Measurements from ENCODE around the gene KCNIP4. TPM values are rescaled to one million over a fixed set of nuclear protein-coding genes. Genes with fewer than 3 reads are reported as not detected.

The KCNIP4 gene
- total and polyA plus RNA-seq, 2 donors (not counting 3 experiments of a cell fraction or from before 2014, with no cell fraction given), result not detected

- no peak overlapping the region for H3K27ac ChIP-seq (ENCODE audit: insufficient read depth, low read depth, low read length)
- H3K36me3 ChIP-seq (ENCODE audit: control insufficient read depth in 2 of 2, extremely low read depth in 1 of 2, insufficient read depth in 2 of 2, low read length in 2 of 2), result no peaks in the 10 kb centered on the region
- ChIA-PET CTCF (no interaction called here), POLR2A (no interaction called here)
- H3K4me1 ChIP-seq (ENCODE audit: control insufficient read depth, extremely low read depth, insufficient read depth, low read length), result no peaks in the 10 kb centered on the region
- no peaks in the 10 kb centered on the region for H3K9me3 ChIP-seq (replicated peaks; ENCODE audit: control insufficient read depth, insufficient read depth, low read length)
- H3K79me2 ChIP-seq (ENCODE audit: control insufficient read depth, insufficient read depth, low read length), result no peaks in the 10 kb centered on the region
- H3K27me3 ChIP-seq (ENCODE audit: control insufficient read depth in 2 of 2, insufficient read depth in 2 of 2, low read length in 2 of 2), result peaks cover 0 to under 1% of the 10 kb centered on the region in 2 experiments
- H3K9ac ChIP-seq (replicated peaks; ENCODE audit: extremely low read depth, insufficient read depth, low read length), result no peak overlapping the region
- H4K20me1 ChIP-seq (replicated peaks; ENCODE audit: control insufficient read depth, extremely low read depth, insufficient read depth, low read length), result no peaks in the 10 kb centered on the region
- H3K4me2 ChIP-seq (ENCODE audit: insufficient read depth, low read length), result no peak overlapping the region
- DNase-seq (ENCODE audit: low read depth, low spot score) (no peak), FAIRE-seq (no peak)
- BruUV-seq (replicated peaks), result no TSS peak
- dilution Hi-C loops (cut with MboI; ENCODE audit: extremely low pct_ligation_motif_present, low sequenced_read_pairs), result no loop called here
- H2AFZ ChIP-seq (ENCODE audit: low read depth, low read length), result no peak overlapping the region
- H3K9me1 ChIP-seq (replicated peaks; ENCODE audit: control insufficient read depth, extremely low read depth, insufficient read depth, low read length), result no peaks in the 10 kb centered on the region
- H3K4me3 ChIP-seq (replicated peaks in 1 of 3; ENCODE audit: insufficient read depth in 1 of 3, low read depth in 1 of 3, low read length in 3 of 3), result no peak overlapping the region
- no peak for TF ChIP-seq FOS (IDR thresholded peaks at IDR 0.05; ENCODE audit: borderline replicate concordance, insufficient read depth, low read length)
- TF ChIP-seq CTCF (IDR thresholded peaks at IDR 0.05; ENCODE audit: extremely low read depth in 1 of 2, insufficient read depth in 1 of 2, low read depth in 1 of 2, low read length in 2 of 2), result no peak
- TF ChIP-seq MAX (IDR thresholded peaks at IDR 0.05; ENCODE audit: insufficient read depth, insufficient read length), result no peak
- no peak for TF ChIP-seq EZH2 (IDR thresholded peaks at IDR 0.05; ENCODE audit: borderline replicate concordance, low read depth, low read length, severe bottlenecking)
- TF ChIP-seq MYC (IDR thresholded peaks at IDR 0.05; ENCODE audit: low read depth, low read length), result no peak
- no peak for TF ChIP-seq POLR2A (IDR thresholded peaks at IDR 0.05; ENCODE audit: low read depth, low read length)
- no peak for TF ChIP-seq JUN (IDR thresholded peaks at IDR 0.05; ENCODE audit: borderline replicate concordance, insufficient read depth, insufficient read length, low read depth)
- no peak for TF ChIP-seq POLR2AphosphoS5 (IDR thresholded peaks at IDR 0.05; ENCODE audit: insufficient read depth, low read depth, low read length)
- intact Hi-C loops (cut with micrococcal nuclease), result no loop called here
Observed at GRCh38 chr4:21744046-21744445, 204.5 kb downstream of the KCNIP4 start.

Measured in endothelial cell of umbilical vein (primary cell).